ENCODE data around the gene AKR1E2.

Gene AKR1E2

DNA sequence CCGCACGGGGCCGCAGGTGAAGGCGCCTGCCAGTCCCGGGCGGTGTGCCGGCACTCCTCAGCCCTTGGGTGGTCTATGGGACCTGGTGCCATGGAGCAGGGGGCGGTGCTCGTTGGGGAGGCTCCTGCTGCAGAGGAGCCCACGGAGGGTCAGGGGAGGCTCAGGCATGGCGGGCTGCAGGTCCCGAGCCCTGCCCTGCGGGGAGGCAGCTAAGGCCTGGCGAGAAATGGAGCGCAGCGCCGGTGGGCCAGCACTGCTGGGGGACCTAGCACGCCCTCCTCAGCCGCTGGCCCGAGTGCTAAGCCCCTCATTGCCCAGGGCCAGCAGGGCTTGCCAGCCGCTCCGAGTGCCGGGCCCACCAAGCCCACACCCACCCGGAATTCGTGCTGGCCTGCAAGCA is 18.9 kb downstream of the AKR1E2 start:
- FAIRE-seq, result no peak
- no peak for DNase-seq (ENCODE audit: insufficient read length, low spot score)
- no peak for TF ChIP-seq POLR2A (IDR thresholded peaks at IDR 0.05; ENCODE audit: low read depth, low read length)

DNA sequence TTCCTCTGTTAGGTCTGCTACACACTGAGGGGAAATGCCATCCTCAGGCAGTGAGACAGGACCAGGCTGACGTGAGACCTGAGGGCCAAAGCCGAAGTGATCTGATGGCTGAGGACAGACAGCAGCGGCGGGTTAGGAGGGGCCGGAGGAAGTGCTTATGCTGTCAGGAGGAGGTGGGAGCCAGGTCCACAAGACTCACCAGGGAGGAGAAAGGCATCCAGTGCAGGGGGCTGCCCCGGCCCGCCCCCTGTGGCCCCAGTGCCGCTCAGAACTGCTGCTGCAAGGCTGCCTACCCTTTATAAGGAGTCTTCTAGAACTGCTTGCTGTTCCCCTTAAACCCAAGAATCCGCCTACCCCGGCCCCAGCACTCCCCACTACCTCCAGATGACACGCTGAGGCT is 19.8 kb downstream of the AKR1E2 start:
- no peak for FAIRE-seq

DNA sequence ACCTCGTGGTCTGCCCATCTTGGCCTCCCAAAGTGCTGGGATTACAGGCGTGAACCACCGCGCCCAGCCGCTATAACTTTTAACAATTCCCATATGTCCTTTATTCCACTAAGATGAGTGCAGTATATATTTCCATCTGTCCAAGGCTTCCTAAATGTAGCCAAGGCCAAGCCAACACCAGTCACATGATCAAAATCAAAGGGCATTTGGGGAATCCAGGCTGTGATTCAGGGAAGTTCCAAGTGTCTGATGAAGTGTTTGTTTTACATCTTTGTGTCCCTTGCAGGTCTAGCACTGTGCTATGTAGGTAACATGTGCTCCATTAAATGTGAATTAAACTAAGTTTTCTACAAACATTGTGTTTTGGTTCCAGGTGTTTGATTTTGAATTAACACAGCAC is 20.8 kb downstream of the AKR1E2 start:
- FAIRE-seq (no peak), DNase-seq (ENCODE audit: insufficient read length, low spot score) (no peak)
- no peak for TF ChIP-seq POLR2A (IDR thresholded peaks at IDR 0.05; ENCODE audit: low read depth, low read length)

More for the DNA sequence above, 19.8 kb downstream of the AKR1E2 start:
- no peak for TF ChIP-seq POLR2A (IDR thresholded peaks at IDR 0.05; ENCODE audit: low read depth, low read length)
- DNase-seq (ENCODE audit: insufficient read length, low spot score), result no peak

DNA sequence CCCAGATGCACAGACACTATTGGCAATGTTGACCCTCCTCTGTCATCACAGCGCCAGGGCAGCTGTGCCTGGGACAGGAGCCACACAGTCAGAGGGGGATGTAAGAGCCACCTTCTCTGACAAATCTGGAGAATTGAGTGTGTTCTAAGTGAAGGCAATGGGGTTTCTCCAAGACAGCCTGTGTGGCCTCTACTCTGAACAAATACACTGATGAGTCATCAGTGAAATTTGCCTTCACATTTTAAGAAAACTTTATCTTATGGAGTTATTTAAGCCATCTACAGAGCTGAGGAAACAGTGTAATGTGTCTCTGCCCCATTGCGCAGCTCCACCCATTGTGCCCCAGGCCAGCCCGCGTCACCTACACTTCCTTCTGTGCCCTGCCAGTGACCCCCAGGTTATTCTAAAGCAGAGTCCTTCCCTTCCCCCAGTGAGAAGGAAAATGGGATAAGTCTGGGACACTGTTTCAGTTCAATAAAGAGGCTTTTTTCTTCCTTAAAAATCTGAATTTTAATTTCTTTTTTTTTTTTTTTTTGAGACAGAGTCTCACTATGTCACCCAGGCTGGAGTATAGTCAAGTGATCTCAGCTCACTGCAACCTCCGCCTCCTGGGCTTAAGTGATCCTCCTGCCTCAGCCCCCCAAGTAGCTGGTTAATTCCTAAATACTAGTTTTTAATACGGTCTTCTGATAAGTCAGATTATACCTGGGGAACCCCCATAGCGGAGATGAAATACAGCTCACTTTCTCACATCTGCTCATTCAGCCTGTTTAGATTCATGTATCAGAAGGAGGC is 21.8 kb downstream of the AKR1E2 start:
- DNase-seq (ENCODE audit: insufficient read length, low spot score) (peak; percentile 16), FAIRE-seq (no peak)

DNA sequence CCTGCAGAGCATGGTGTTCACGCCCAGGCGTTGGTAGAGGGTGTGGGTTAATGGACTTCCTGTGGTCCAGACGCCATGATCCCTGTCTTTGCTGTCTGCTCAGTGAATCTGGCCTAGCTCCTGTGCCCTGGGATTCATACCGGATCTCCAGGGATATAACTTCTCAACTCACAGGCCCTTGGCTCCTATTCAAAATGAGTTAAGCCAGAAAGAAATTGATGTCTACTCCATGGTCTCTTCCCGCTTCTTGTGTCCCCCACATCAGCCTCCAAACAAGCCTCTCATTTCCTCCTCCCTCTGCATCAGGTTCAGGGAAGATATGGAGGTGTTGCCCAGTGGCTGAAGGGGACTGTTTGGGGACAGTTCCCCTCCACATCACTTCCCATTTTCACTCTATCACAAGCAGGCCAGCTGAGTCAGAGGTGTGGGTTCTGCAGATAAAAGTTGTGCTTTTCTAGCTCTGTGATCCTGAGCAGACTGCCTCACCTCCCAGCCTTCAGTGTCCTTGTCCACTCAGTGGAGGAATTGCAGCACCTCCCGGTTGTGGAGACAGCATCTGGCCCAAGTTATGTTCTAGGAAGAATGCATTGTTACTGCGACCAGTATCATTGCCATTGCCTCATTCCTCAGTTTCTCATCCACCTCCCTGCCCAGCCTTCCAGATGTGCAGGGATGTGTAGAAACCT is 22.5 kb downstream of the AKR1E2 start:
- FAIRE-seq (no peak), DNase-seq (ENCODE audit: insufficient read length, low spot score) (no peak)
- TF ChIP-seq POLR2A (IDR thresholded peaks at IDR 0.05; ENCODE audit: low read depth, low read length), result no peak

More for the DNA sequence above, 21.8 kb downstream of the AKR1E2 start:
- no peak for TF ChIP-seq POLR2A (IDR thresholded peaks at IDR 0.05; ENCODE audit: low read depth, low read length)

DNA sequence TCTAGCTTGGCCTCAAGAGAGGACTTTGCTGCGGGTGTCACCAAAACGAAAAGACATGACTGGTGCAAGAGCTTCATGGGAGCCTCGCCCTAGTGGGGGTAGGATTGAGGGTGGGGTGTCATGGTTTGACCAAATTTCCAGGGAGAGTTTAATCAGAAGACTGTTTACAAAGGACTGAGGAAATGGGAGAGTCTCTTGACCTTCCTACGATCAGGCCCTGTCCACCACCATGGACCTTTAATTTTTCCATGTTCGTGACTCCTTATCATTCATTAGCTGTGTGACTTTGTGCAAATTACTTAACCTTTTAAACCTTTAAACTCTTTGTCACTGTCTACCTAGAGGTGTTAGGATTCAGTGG is 23.0 kb downstream of the AKR1E2 start:
- no peak for DNase-seq (ENCODE audit: insufficient read length, low spot score)
- no peak for TF ChIP-seq POLR2A (IDR thresholded peaks at IDR 0.05; ENCODE audit: low read depth, low read length)
- no peak for FAIRE-seq

DNA sequence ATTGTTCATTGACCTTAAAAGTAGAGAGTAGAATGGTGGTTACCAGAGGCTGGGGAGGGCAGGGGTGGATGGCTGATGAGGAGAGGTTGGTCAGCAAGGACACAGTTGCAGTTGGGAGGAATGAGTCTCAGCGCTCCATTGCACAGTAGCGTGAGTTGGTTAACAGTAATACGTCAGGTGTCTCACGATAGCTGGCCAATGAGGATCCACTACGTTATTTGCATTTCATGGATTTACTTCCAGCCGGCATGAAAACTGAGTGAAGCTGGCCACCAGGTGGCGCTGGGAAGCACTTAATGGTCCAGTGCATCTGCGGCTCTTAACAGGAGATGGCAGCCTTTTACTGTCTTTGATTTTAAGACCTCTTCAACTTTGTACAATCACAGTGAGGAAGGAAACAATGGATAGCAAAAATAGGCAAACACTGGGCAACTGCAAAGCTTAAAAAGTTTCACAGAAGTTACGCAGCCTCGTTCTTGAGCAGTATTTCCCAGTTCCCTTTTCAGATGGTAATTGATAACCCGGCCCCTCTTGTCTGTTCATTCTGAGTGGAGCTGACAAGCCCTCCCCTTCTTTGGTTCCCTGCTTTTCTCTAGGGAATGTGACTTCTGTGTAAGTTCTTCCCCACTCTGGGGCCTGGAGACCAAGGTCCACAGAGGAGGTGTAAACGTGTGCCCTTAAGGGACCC is 23.7 kb downstream of the AKR1E2 start:
- FAIRE-seq (no peak), DNase-seq (ENCODE audit: insufficient read length, low spot score) (peak; percentile 38)
- no peak for TF ChIP-seq POLR2A (IDR thresholded peaks at IDR 0.05; ENCODE audit: low read depth, low read length)

DNA sequence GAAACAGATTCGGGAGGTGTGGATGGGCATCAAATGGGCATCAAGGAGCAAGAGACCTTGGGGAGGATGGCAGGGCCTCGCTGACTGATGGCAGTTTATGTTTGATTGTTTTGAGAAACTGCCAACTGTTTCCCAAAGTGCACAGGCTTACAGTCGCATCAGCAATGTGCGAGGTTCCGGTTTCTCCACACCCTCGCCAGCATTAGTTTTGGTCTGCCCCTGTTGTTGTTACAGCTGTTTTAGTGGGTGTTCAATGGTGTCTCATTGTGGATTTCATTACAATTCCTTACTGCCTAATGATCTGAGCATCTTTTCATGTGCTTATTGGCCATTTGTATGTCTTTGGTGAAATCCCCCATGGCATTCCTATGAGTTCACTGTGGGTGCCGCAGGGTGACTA is 24.4 kb downstream of the AKR1E2 start:
- no peak for DNase-seq (ENCODE audit: insufficient read length, low spot score)
- no peak for TF ChIP-seq POLR2A (IDR thresholded peaks at IDR 0.05; ENCODE audit: low read depth, low read length)
- no peak for FAIRE-seq

DNA sequence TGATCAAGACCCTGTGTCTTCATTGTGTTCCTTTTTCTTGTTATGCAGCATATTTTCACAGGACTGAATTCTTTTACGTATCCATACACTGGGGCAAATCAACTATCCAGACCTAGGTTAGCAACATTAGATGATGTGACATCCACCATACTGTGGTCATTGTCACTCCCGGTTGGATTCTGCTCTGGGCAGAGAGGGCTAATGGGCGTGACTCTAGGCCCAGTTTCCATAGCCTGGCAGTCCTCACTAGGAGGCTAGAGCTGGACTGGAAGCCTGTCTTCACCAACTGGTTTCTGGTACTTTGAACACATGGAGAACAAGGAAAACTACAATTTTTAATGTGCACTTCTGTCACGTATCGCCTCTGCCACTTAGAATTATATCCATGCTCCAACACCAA is 25.2 kb downstream of the AKR1E2 start:
- no peak for TF ChIP-seq POLR2A (IDR thresholded peaks at IDR 0.05; ENCODE audit: low read depth, low read length)
- DNase-seq (ENCODE audit: insufficient read length, low spot score) (no peak), FAIRE-seq (no peak)

DNA sequence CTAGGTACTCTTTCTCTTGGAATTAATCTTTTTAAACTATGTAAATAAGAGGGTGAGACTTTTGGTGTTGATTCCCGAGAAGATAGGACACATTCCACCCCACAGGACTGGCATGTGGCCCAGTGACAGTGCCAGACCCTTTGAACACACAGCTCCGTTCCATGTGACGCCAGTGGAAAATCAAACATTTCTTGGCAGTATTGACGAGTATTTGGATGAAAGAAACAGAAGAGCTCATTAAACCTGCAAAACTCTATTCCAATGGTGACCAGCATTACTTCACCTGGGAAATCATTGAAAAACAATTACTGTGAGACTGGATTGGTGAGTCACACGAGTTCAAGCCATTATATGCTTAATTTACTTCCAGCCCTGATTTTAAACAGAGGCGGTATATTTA is 25.8 kb downstream of the AKR1E2 start:
- TF ChIP-seq POLR2A (IDR thresholded peaks at IDR 0.05; ENCODE audit: low read depth, low read length), result no peak
- FAIRE-seq (no peak), DNase-seq (ENCODE audit: insufficient read length, low spot score) (no peak)

DNA sequence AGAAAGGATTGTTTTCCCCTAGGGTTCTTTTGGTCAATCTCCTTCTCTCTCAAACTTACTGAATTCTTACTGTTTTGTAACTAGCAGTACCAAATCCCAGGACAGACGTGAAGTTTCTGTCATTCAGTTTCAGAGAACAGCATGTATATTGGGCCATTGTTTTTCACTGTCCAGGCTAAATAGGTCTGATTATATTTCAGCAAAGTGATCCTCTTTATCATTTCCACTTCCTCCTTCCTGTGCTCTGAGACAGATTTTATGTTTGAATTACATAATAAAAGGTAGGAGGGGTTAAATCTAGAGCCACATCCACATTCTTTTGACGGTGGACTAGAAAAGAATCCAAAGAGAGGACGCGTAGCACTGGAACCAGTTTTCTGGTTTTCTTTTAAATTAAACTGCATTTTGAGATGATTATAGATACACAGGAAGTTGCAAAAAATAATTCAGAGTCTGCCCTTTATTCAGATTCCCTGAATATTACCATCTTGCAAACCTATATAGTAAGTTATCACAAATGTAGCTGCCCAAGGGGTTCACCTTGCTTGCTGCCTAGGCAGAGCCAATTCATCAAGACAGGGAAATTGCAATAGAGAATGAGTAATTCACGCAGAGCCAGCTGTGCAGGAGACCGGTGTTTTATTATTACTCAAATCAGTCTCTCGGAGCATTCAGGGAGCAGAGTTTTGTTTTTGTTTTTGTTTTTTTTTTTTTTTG is 40.1 kb downstream of the AKR1E2 start:
- peak; percentile 53 for FAIRE-seq
- no peak for TF ChIP-seq POLR2A (IDR thresholded peaks at IDR 0.05; ENCODE audit: low read depth, low read length)
- DNase-seq (ENCODE audit: insufficient read length, low spot score), result no peak

DNA sequence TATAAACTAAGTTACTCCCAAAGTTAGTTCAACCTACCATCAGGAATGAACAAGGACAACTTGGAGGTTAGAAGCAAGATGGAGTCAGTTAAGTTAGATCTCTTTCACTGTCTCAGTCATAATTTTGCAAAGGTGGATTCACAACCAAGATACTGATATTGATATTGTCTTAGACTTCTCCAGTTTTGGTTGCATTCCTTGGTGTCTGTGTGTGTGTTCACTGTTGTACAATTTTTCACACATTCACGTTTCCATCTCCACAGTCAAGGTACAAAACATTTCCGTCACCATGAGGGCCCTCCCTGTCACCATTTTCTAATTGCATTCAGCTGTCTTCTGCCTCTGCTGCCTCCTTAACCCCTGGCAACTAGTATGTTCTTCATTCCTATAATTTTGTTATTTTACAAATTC is 41.1 kb downstream of the AKR1E2 start:
- DNase-seq (ENCODE audit: insufficient read length, low spot score), result no peak
- TF ChIP-seq POLR2A (IDR thresholded peaks at IDR 0.05; ENCODE audit: low read depth, low read length), result no peak
- FAIRE-seq, result no peak

DNA sequence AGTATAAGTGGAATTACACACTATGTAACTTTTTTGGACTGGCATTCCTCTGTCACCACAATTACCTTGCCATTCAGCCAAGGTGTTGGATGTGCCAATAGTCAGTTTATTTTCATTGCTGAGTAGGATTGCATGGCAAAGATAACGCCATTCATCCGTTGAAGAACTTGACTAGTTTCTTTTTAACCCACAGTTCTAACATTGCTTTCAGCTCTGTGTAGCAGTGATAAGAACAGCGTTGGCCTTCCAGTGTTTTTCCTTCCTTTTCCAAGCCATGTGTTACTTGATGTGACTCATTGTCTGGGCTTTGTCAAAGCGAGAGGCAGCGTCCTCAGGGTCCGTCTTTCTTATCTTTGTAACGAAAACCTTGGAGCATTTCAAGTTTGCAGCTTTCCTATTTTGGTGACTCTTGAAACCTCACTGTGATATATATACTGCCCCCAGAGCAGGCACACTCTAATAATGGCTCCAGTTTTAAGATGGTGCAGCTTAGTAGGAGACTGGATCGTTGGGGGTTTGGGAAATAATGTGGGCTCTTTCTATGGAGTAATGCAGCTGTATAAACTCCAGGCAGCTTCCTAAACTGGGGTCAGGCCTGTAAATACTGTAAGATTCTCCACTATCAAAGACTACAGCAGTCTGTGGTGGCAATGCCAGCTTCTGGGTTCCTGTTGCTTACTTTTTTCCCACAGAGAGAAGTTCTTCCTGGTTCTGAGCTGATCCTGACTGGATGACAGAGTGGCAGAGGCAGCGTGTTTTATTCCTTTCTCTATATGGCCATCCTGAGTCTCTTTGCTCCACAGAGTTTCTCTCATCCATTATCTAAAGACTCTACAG is 41.7 kb downstream of the AKR1E2 start:
- TF ChIP-seq POLR2A (IDR thresholded peaks at IDR 0.05; ENCODE audit: low read depth, low read length), result no peak
- DNase-seq (ENCODE audit: insufficient read length, low spot score) (no peak), FAIRE-seq (peak; percentile 71)

Data from H54 (cell line).